Measurements from ENCODE around the gene ARHGAP8. TPM values are rescaled to one million over a fixed set of nuclear protein-coding genes. Genes with fewer than 3 reads are reported as not detected.

ARHGAP8 gene
- total RNA-seq, 2 experiments from 2014 or later: not detected

DNA sequence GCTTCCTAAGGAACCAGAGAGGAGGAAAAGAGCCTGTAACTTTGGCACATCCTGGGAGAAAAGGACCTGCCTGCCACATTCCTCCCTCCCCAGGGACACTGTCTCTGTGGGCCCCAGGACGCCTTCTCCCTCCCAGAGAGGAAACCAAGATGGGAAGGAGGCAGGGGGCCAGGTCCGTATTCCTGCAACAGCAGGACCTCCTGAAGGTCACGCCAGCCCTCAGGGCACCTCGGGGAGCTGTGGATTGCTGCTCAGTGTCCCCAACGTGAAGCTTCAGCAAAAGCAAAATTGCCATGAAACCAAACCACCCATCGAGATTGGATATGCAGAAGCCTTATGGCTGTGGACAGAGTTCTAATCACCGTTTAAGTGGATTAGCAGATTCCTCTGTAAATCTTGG lies 86.7 kb downstream of the ARHGAP8 start:
- H3K9me3 ChIP-seq (ENCODE audit: low read length): peaks cover 3% of the 10 kb centered on the region; the same call in 1 of the 2 replicates
- no peak overlapping the region for H3K27ac ChIP-seq (ENCODE audit: low read depth, low read length, poor library complexity, severe bottlenecking)
- H4K20me1 ChIP-seq (ENCODE audit: insufficient read depth, low read length): no peaks in the 10 kb centered on the region
- no peaks in the 10 kb centered on the region for H3K36me3 ChIP-seq (ENCODE audit: insufficient read depth, low read length)
- H3K4me3 ChIP-seq (ENCODE audit: low read depth, low read length, poor library complexity, severe bottlenecking): no peak overlapping the region
- POLR2A ChIA-PET: no interaction called here
- no peak for DNase-seq (ENCODE audit: low spot score)
- no peaks in the 10 kb centered on the region for H3K9me2 ChIP-seq (ENCODE audit: insufficient read depth, low read length)
- TF ChIP-seq CTCF (conservative IDR thresholded peaks at IDR 0.05; ENCODE audit: low read length) (no peak), EZH2phosphoT487 (IDR thresholded peaks at IDR 0.05; ENCODE audit: borderline replicate concordance, low read depth, low read length) (no peak)
- CTCF ChIA-PET (ENCODE audit: unreplicated experiment): no interaction called here
- intact Hi-C loops (cut with micrococcal nuclease; ENCODE audit: unreplicated experiment): no loop called here
- H3K79me2 ChIP-seq (ENCODE audit: insufficient read depth, low read depth, low read length): no peaks in the 10 kb centered on the region
- no peak overlapping the region for H2AFZ ChIP-seq (ENCODE audit: low read length)
- H3K4me2 ChIP-seq (ENCODE audit: low read length): no peak overlapping the region
- no peaks in the 10 kb centered on the region for H3K4me1 ChIP-seq (ENCODE audit: insufficient read depth, low read length, poor library complexity, severe bottlenecking)
- BruUV-seq (replicated peaks): no TSS peak

DNA sequence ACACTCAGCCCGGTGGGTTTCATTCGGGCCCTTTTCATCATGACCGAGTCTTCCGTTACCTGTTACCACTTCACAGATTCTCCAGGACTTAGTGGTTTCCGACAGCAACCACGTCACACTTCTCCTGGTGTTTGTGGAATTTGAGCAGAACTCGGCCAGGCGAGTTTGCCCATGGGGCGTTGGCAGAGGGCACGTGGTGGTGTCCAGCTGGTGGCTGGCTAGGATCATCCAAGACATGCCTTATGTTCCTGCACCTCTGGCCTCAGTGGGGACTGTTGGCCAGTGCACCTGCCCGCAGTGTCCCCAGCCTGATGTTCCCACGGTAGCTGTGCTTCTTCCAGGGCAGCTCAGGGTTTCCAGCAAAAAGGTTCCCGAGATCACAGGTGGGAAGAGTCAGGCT lies 87.3 kb downstream of the ARHGAP8 start:
- intact Hi-C loops (cut with micrococcal nuclease; ENCODE audit: unreplicated experiment): no loop called here
- DNase-seq (ENCODE audit: low spot score): no peak
- no peaks in the 10 kb centered on the region for H4K20me1 ChIP-seq (ENCODE audit: insufficient read depth, low read length)
- TF ChIP-seq CTCF (conservative IDR thresholded peaks at IDR 0.05; ENCODE audit: low read length) (no peak), EZH2phosphoT487 (IDR thresholded peaks at IDR 0.05; ENCODE audit: borderline replicate concordance, low read depth, low read length) (no peak)
- ChIA-PET CTCF (ENCODE audit: unreplicated experiment) (no interaction called here), POLR2A (no interaction called here)
- H3K9me2 ChIP-seq (ENCODE audit: insufficient read depth, low read length): no peaks in the 10 kb centered on the region
- H3K79me2 ChIP-seq (ENCODE audit: insufficient read depth, low read depth, low read length): no peaks in the 10 kb centered on the region
- no peak overlapping the region for H3K27ac ChIP-seq (ENCODE audit: low read depth, low read length, poor library complexity, severe bottlenecking)
- no peak overlapping the region for H3K4me3 ChIP-seq (ENCODE audit: low read depth, low read length, poor library complexity, severe bottlenecking)
- no peaks in the 10 kb centered on the region for H3K4me1 ChIP-seq (ENCODE audit: insufficient read depth, low read length, poor library complexity, severe bottlenecking)
- H3K4me2 ChIP-seq (ENCODE audit: low read length): no peak overlapping the region
- H2AFZ ChIP-seq (ENCODE audit: low read length): no peak overlapping the region
- H3K9me3 ChIP-seq (ENCODE audit: low read length): peaks cover under 1% of the 10 kb centered on the region; the same call in 1 of the 2 replicates
- no TSS peak for BruUV-seq (replicated peaks)
- no peaks in the 10 kb centered on the region for H3K36me3 ChIP-seq (ENCODE audit: insufficient read depth, low read length)

- POLR2A ChIA-PET: interaction anchor here (0.5 kb wide), 1 partner anchor 352 kb away, joined by 5 read pairs; no protein-coding TSS in a partner anchor
- CTCF ChIA-PET (ENCODE audit: unreplicated experiment): no interaction called here
Observed at GRCh38 chr22:44840611-44841322, 88.4 kb downstream of the ARHGAP8 start.

More at GRCh38 chr22:44840611-44841322, 88.4 kb downstream of the ARHGAP8 start:
- Histone ChIP-seq H3K4me1 (ENCODE audit: insufficient read depth, low read length, poor library complexity, severe bottlenecking) (no peaks in the 10 kb centered on the region), H3K9me3 (ENCODE audit: low read length) (no peaks in the 10 kb centered on the region), H3K4me2 (ENCODE audit: low read length) (no peak overlapping the region), H4K20me1 (ENCODE audit: insufficient read depth, low read length) (no peaks in the 10 kb centered on the region), H3K4me3 (ENCODE audit: low read depth, low read length, poor library complexity, severe bottlenecking) (no peak overlapping the region), H3K9me2 (ENCODE audit: insufficient read depth, low read length) (no peaks in the 10 kb centered on the region), H3K79me2 (ENCODE audit: insufficient read depth, low read depth, low read length) (no peaks in the 10 kb centered on the region), H3K36me3 (ENCODE audit: insufficient read depth, low read length) (no peaks in the 10 kb centered on the region), H2AFZ (ENCODE audit: low read length) (no peak overlapping the region), H3K27ac (ENCODE audit: low read depth, low read length, poor library complexity, severe bottlenecking) (no peak overlapping the region)
- no peak for DNase-seq (ENCODE audit: low spot score)
- intact Hi-C loops (cut with micrococcal nuclease; ENCODE audit: unreplicated experiment): no loop called here
- TF ChIP-seq EZH2phosphoT487 (IDR thresholded peaks at IDR 0.05; ENCODE audit: borderline replicate concordance, low read depth, low read length) (no peak), CTCF (conservative IDR thresholded peaks at IDR 0.05; ENCODE audit: low read length) (no peak)
- no TSS peak for BruUV-seq (replicated peaks)
